H9 (cell line): ENCODE data around the gene PGS1. TPM values are rescaled to one million over a fixed set of nuclear protein-coding genes. Genes with fewer than 3 reads are reported as not detected.

Experiments used
- DNase-seq: peaks from one replicate; pipeline ENCODE4 v3.0.0-alpha.2; 2017
- H2AFZ ChIP-seq: one replicate; pipeline ENCODE4 v1.6.1; 2013; ENCODE audit warnings: mild to moderate bottlenecking, low read length, control low read depth, moderate library complexity
- H2AK5ac ChIP-seq: 2 replicates; pipeline ENCODE4 v1.6.1; 2013; ENCODE audit warnings: low read length, control low read depth, mixed read lengths; ENCODE audit not compliant: insufficient read length
- H2BK120ac ChIP-seq: one replicate; pipeline ENCODE4 v1.6.1; 2013; ENCODE audit warnings: low read depth, mild to moderate bottlenecking, low read length, control low read depth, inconsistent platforms; ENCODE audit not compliant: poor library complexity, severe bottlenecking
- H2BK12ac ChIP-seq: 2 replicates; pipeline ENCODE4 v1.6.1; 2013; ENCODE audit warnings: low read length, control low read depth, mixed read lengths, low read depth; ENCODE audit not compliant: insufficient read length
- H2BK15ac ChIP-seq: 2 replicates; pipeline ENCODE4 v1.6.1; 2013; ENCODE audit warnings: low read depth, low read length, control low read depth
- H2BK20ac ChIP-seq: one replicate; pipeline ENCODE4 v1.6.1; 2013; ENCODE audit warnings: low read depth, mild to moderate bottlenecking, low read length, control low read depth, inconsistent platforms; ENCODE audit not compliant: poor library complexity, severe bottlenecking
- H2BK5ac ChIP-seq: 2 replicates; pipeline ENCODE4 v1.6.1; 2013; ENCODE audit warnings: low read length, control low read depth, mixed read lengths; ENCODE audit not compliant: insufficient read length
- H3K14ac ChIP-seq: 2 replicates; pipeline ENCODE4 v1.6.1; 2013; ENCODE audit warnings: low read length, control low read depth; ENCODE audit not compliant: insufficient read depth
- H3K18ac ChIP-seq: 2 replicates; pipeline ENCODE4 v1.6.1; 2013; ENCODE audit warnings: low read depth, mild to moderate bottlenecking, mixed read lengths, low read length, control low read depth; ENCODE audit not compliant: insufficient read length
- H3K23ac ChIP-seq: 2 replicates; pipeline ENCODE4 v1.6.1; 2013; ENCODE audit warnings: low read length, control low read depth, mixed read lengths, low read depth; ENCODE audit not compliant: insufficient read length
- H3K23me2 ChIP-seq: 2 replicates; pipeline ENCODE4 v1.6.1; 2013; ENCODE audit warnings: low read depth, mild to moderate bottlenecking, mixed read lengths, low read length, control low read depth; ENCODE audit not compliant: insufficient read length, poor library complexity, severe bottlenecking
- H3K27ac ChIP-seq: 2 replicates; pipeline ENCODE4 v1.5.1; 2013; ENCODE audit warnings: low read length, control low read depth, mixed read lengths, low read depth; ENCODE audit not compliant: insufficient read length
- H3K27me3 ChIP-seq: 2 replicates; pipeline ENCODE4 v1.6.1; 2013; ENCODE audit warnings: low read length, control low read depth, inconsistent platforms; ENCODE audit not compliant: insufficient read depth
- H3K4ac ChIP-seq: 2 replicates; pipeline ENCODE4 v1.6.1; 2013; ENCODE audit warnings: low read depth, mild to moderate bottlenecking, control low read depth, inconsistent platforms, low read length, moderate library complexity
- H3K4me1 ChIP-seq: 2 replicates; pipeline ENCODE4 v1.6.1; 2013; ENCODE audit warnings: low read length, control low read depth, inconsistent platforms; ENCODE audit not compliant: insufficient read depth
- H3K4me2 ChIP-seq: 2 replicates; pipeline ENCODE4 v1.6.1; 2013; ENCODE audit warnings: low read length, control low read depth, mixed read lengths; ENCODE audit not compliant: insufficient read length, insufficient read depth
- H3K56ac ChIP-seq: 2 replicates; pipeline ENCODE4 v1.6.1; 2013; ENCODE audit warnings: low read depth, mild to moderate bottlenecking, mixed read lengths, low read length, control low read depth; ENCODE audit not compliant: insufficient read length
- H3K79me1 ChIP-seq: 2 replicates; pipeline ENCODE4 v1.6.1; 2013; ENCODE audit warnings: low read depth, mild to moderate bottlenecking, moderate library complexity, low read length, control low read depth, inconsistent platforms; ENCODE audit not compliant: insufficient read depth, poor library complexity, severe bottlenecking
- H3K79me2 ChIP-seq: 2 replicates; pipeline ENCODE4 v1.6.1; 2013; ENCODE audit warnings: low read length, control low read depth, inconsistent platforms; ENCODE audit not compliant: insufficient read depth
- H3K9ac ChIP-seq: 2 replicates; pipeline ENCODE4 v1.6.1; 2013; ENCODE audit warnings: low read length, control low read depth, mixed read lengths; ENCODE audit not compliant: insufficient read length; ENCODE audit errors: extremely low read depth
- H3K9me3 ChIP-seq: one replicate; pipeline ENCODE4 v1.6.1; 2013; ENCODE audit warnings: low read depth, low read length, inconsistent platforms; ENCODE audit not compliant: control insufficient read depth
- H3T11ph ChIP-seq: one replicate; pipeline ENCODE4 v1.6.1; 2013; ENCODE audit warnings: mild to moderate bottlenecking, low read length, control low read depth, inconsistent platforms
- H4K20me1 ChIP-seq: one replicate; pipeline ENCODE4 v1.6.1; 2013; ENCODE audit not compliant: control insufficient read depth, insufficient read length, insufficient read depth
- H4K5ac ChIP-seq: 2 replicates; pipeline ENCODE4 v1.6.1; 2013; ENCODE audit warnings: low read depth, mild to moderate bottlenecking, mixed read lengths, low read length, control low read depth; ENCODE audit not compliant: insufficient read length
- H4K8ac ChIP-seq: replicated peaks from 2 replicates; pipeline ENCODE4 v1.6.1; 2013; ENCODE audit warnings: low read length, control low read depth, mixed read lengths, low read depth; ENCODE audit not compliant: insufficient read length
- H4K91ac ChIP-seq: 2 replicates; pipeline ENCODE4 v1.6.1; 2013; ENCODE audit warnings: low read depth, mild to moderate bottlenecking, moderate library complexity, mixed read lengths, low read length, control low read depth; ENCODE audit not compliant: insufficient read length
- H3K27ac Mint-ChIP-seq, 3 experiments: 2 replicates in 2 of 3; 3 replicates in 1 of 3; pipeline ENCODE4 v1.8.0; 2020 to 2021; ENCODE audit warnings: mixed read lengths in 3 of 3, mild to moderate bottlenecking in 1 of 3, moderate library complexity in 1 of 3
- H3K27me3 Mint-ChIP-seq: 2 replicates; pipeline ENCODE4 v1.8.0; 2021; ENCODE audit warnings: low read depth, mild to moderate bottlenecking, moderate library complexity, mixed read lengths
- H3K36me3 Mint-ChIP-seq, 3 experiments: 2 replicates in 2 of 3; 3 replicates in 1 of 3; pipeline ENCODE4 v1.8.0; 2020 to 2021; ENCODE audit warnings: low read depth in 3 of 3, mixed read lengths in 3 of 3; ENCODE audit not compliant: insufficient read depth in 1 of 3
- H3K4me1 Mint-ChIP-seq, 2 experiments: 2 replicates each; pipeline ENCODE4 v1.8.0; 2020; ENCODE audit warnings: mixed read lengths in 2 of 2
- H3K4me3 Mint-ChIP-seq, 2 experiments: 2 replicates in 1 of 2; 3 replicates in 1 of 2; pipeline ENCODE4 v1.8.0; 2020 to 2021; ENCODE audit warnings: mild to moderate bottlenecking in 2 of 2, mixed read lengths in 2 of 2, moderate library complexity in 1 of 2
- H3K9me3 Mint-ChIP-seq, 2 experiments: 2 replicates in 1 of 2; 3 replicates in 1 of 2; pipeline ENCODE4 v1.8.0; 2020; ENCODE audit warnings: mild to moderate bottlenecking in 2 of 2, mixed read lengths in 2 of 2, moderate library complexity in 1 of 2
- WGBS: extraction: QIAGEN DNeasy Blood & Tissue Kit; methylation state at CpG from one replicate; pipeline ENCODE4 v1.1.7; 2013; ENCODE audit warnings: missing lambda C conversion rate, low lambda C conversion rate, mixed read lengths; ENCODE audit not compliant: insufficient read length; ENCODE audit errors: extremely low coverage; 5-methylcytosine and 5-hydroxymethylcytosine counted together
- total RNA-seq: library from RNA; stranded (reverse); gene quantifications from 2 replicates; pipeline ENCODE4 v1.2.1, GENCODE V29; 2021
- TF ChIP-seq, protein P1 (sequence below): fragments of 200-600 bp; sonication (generic); conservative IDR thresholded peaks from 3 replicates; pipeline ENCODE4 v1.8.0; 2021; ENCODE audit warnings: antibody characterized with exemption, mild to moderate bottlenecking

Gene PGS1
- total RNA-seq, 1 experiment from 2014 or later: 45.7 TPM

DNA sequence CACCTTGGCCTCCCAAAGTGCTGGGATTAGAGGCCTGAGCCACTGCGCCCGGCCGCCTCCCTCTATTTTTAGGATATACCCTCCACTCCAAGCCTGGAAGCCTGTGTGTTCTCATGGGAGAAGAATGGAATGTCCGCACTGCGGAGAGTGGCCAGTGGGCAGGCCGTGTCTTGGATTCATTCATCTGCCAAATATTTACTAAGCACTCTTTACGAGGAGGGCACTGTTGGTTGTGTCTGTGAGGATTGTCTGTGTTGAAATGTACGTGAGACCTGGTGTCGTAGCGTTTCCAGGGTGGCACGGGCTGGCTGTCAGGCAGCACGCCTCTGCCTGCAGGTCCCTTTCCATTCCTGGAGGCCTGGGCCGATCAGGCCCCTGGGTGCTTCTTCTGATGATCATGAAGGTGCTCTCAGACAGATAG, 19.2 kb downstream of the PGS1 start:
- Histone ChIP-seq H3K23me2 (no peaks in the 10 kb centered on the region), H2BK120ac (no peak overlapping the region), H4K91ac (no peak overlapping the region), H3K14ac (no peak overlapping the region), H3K79me1 (no peaks in the 10 kb centered on the region), H4K20me1 (peaks cover 3% of the 10 kb centered on the region), H2BK20ac (no peak overlapping the region), H2AFZ (no peak overlapping the region), H3K4ac (no peak overlapping the region), H4K5ac (no peak overlapping the region), H2BK12ac (no peak overlapping the region), H3K4me2 (no peak overlapping the region), H3K9ac (no peak overlapping the region), H4K8ac (no peak overlapping the region), H3K79me2 (peaks cover 8% of the 10 kb centered on the region; the same call in 1 of the 2 replicates), H3K4me1 (no peaks in the 10 kb centered on the region), H2AK5ac (no peak overlapping the region), H3K9me3 (no peaks in the 10 kb centered on the region), H3K18ac (no peak overlapping the region), H3K27ac (no peak overlapping the region), H2BK5ac (no peak overlapping the region), H3K56ac (no peak overlapping the region), H3K27me3 (no peaks in the 10 kb centered on the region), H3T11ph (no peak overlapping the region), H2BK15ac (no peak overlapping the region), H3K23ac (no peak overlapping the region)
- Mint-ChIP-seq H3K36me3 (peaks cover 50 to 86% (median 78%) of the 10 kb centered on the region in 3 experiments; a peak in 6 of 7 replicates), H3K27ac (peak overlapping the region in 2 of 3 experiments; percentile 5 to 52; a peak in 2 of 7 replicates), H3K4me3 (no peak overlapping the region), H3K27me3 (no peaks in the 10 kb centered on the region), H3K4me1 (peaks cover 0 to 7% of the 10 kb centered on the region in 2 experiments; a peak in 1 of 4 replicates), H3K9me3 (no peaks in the 10 kb centered on the region)
- TF ChIP-seq, protein P1, sequence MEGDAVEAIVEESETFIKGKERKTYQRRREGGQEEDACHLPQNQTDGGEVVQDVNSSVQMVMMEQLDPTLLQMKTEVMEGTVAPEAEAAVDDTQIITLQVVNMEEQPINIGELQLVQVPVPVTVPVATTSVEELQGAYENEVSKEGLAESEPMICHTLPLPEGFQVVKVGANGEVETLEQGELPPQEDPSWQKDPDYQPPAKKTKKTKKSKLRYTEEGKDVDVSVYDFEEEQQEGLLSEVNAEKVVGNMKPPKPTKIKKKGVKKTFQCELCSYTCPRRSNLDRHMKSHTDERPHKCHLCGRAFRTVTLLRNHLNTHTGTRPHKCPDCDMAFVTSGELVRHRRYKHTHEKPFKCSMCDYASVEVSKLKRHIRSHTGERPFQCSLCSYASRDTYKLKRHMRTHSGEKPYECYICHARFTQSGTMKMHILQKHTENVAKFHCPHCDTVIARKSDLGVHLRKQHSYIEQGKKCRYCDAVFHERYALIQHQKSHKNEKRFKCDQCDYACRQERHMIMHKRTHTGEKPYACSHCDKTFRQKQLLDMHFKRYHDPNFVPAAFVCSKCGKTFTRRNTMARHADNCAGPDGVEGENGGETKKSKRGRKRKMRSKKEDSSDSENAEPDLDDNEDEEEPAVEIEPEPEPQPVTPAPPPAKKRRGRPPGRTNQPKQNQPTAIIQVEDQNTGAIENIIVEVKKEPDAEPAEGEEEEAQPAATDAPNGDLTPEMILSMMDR: no peak
- no peak for DNase-seq
- WGBS: no CpG with 5 or more reads among the region's 13 CpGs
